ENCODE results near the gene DIP2A. TPM values are rescaled to one million over a fixed set of nuclear protein-coding genes. Genes with fewer than 3 reads are reported as not detected.

Gene DIP2A
- total RNA-seq, 1 experiment from 2014 or later: 22.9 TPM

DNA sequence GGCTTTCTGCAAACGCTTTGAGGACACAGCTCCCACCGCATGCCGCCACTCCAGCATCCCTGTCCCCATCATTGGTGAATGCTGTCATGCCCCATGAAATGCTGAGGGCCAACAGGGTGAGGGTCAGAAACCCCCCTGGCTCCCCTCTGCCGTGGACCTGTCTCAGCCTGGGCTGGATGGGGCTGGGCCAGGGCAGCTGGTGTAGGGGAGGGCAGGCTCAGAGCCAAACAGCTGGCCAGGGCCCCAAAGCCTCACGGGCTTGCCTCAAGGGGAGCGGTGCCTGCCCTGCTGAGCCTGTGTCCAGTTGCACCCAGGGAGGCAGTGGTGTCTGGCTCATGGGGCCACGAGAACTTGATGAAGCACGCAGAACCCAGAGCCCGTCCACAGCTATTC is 96.5 kb downstream of the DIP2A start:
- intact Hi-C loops (cut with micrococcal nuclease; ENCODE audit: unreplicated experiment) (no loop called here), in situ Hi-C loops (cut with HindIII; ENCODE audit: low pct_unique_long_range_greater_than_20kb, low sequenced_read_pairs) (no loop called here)
- CTCF ChIA-PET: no interaction called here
- no TSS peak for BruUV-seq (replicated peaks)
- H3K27ac ChIP-seq (ENCODE audit: low read length): no peak overlapping the region
- no peak for ATAC-seq
- no peaks in the 10 kb centered on the region for H3K27me3 ChIP-seq (ENCODE audit: control insufficient read depth, insufficient read depth, low read length)
- H3K36me3 ChIP-seq (ENCODE audit: control insufficient read depth, insufficient read depth, low read length): no peaks in the 10 kb centered on the region; the same call in 1 of the 2 replicates
- POLR2A ChIA-PET: interaction anchor here (0.6 kb wide), 1 partner anchor 88 kb away, joined by 4 read pairs; no protein-coding TSS in a partner anchor
- no peak overlapping the region for H3K4me3 ChIP-seq (ENCODE audit: low read depth in 2 of 2, low read length in 2 of 2)
- DNase-seq (ENCODE audit: low read depth, low spot score): no peak
- TF ChIP-seq, protein P1, sequence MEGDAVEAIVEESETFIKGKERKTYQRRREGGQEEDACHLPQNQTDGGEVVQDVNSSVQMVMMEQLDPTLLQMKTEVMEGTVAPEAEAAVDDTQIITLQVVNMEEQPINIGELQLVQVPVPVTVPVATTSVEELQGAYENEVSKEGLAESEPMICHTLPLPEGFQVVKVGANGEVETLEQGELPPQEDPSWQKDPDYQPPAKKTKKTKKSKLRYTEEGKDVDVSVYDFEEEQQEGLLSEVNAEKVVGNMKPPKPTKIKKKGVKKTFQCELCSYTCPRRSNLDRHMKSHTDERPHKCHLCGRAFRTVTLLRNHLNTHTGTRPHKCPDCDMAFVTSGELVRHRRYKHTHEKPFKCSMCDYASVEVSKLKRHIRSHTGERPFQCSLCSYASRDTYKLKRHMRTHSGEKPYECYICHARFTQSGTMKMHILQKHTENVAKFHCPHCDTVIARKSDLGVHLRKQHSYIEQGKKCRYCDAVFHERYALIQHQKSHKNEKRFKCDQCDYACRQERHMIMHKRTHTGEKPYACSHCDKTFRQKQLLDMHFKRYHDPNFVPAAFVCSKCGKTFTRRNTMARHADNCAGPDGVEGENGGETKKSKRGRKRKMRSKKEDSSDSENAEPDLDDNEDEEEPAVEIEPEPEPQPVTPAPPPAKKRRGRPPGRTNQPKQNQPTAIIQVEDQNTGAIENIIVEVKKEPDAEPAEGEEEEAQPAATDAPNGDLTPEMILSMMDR (IDR thresholded peaks at IDR 0.05): no peak
- TF ChIP-seq, protein P2, sequence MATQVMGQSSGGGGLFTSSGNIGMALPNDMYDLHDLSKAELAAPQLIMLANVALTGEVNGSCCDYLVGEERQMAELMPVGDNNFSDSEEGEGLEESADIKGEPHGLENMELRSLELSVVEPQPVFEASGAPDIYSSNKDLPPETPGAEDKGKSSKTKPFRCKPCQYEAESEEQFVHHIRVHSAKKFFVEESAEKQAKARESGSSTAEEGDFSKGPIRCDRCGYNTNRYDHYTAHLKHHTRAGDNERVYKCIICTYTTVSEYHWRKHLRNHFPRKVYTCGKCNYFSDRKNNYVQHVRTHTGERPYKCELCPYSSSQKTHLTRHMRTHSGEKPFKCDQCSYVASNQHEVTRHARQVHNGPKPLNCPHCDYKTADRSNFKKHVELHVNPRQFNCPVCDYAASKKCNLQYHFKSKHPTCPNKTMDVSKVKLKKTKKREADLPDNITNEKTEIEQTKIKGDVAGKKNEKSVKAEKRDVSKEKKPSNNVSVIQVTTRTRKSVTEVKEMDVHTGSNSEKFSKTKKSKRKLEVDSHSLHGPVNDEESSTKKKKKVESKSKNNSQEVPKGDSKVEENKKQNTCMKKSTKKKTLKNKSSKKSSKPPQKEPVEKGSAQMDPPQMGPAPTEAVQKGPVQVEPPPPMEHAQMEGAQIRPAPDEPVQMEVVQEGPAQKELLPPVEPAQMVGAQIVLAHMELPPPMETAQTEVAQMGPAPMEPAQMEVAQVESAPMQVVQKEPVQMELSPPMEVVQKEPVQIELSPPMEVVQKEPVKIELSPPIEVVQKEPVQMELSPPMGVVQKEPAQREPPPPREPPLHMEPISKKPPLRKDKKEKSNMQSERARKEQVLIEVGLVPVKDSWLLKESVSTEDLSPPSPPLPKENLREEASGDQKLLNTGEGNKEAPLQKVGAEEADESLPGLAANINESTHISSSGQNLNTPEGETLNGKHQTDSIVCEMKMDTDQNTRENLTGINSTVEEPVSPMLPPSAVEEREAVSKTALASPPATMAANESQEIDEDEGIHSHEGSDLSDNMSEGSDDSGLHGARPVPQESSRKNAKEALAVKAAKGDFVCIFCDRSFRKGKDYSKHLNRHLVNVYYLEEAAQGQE (IDR thresholded peaks at IDR 0.05; ENCODE audit: insufficient read depth in 1 of 2, low read depth in 2 of 2, low read length in 1 of 2): no peak
- no peaks in the 10 kb centered on the region for H3K4me1 ChIP-seq (ENCODE audit: control insufficient read depth, insufficient read depth, low read length)
- H3K9me3 ChIP-seq (ENCODE audit: control insufficient read depth, insufficient read depth, low read depth, low read length): no peaks in the 10 kb centered on the region

DNA sequence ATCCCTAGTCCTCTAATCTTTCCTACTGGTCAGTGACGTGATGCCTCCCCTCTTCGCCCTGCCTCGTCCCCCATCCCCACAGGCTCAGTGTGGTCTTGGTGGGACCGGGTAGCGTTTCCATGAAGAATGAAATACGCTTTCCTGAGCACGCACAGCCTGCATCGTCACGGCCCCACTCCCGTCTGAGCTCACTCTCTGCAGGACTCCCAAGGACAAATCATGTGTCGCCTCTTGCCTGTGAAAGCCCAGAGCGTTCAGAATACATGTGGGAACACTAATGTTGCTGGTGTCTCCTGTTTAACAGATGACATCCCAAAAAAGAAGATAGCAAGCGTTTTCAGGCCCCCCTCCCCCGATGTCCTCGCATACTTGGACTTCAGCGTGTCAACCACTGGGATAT is 97.0 kb downstream of the DIP2A start:
- H3K9me3 ChIP-seq (ENCODE audit: control insufficient read depth, insufficient read depth, low read depth, low read length): no peaks in the 10 kb centered on the region
- in situ Hi-C loops (cut with HindIII; ENCODE audit: low pct_unique_long_range_greater_than_20kb, low sequenced_read_pairs) (no loop called here), intact Hi-C loops (cut with micrococcal nuclease; ENCODE audit: unreplicated experiment) (no loop called here)
- no peaks in the 10 kb centered on the region; the same call in 1 of the 2 replicates for H3K36me3 ChIP-seq (ENCODE audit: control insufficient read depth, insufficient read depth, low read length)
- no peaks in the 10 kb centered on the region for H3K27me3 ChIP-seq (ENCODE audit: control insufficient read depth, insufficient read depth, low read length)
- TF ChIP-seq TCF7L2 (IDR thresholded peaks at IDR 0.05; ENCODE audit: low read depth, low read length): no peak
- TF ChIP-seq, protein P1 (IDR thresholded peaks at IDR 0.05): no peak
- no peak for TF ChIP-seq SIN3A (IDR thresholded peaks at IDR 0.05; ENCODE audit: borderline replicate concordance, insufficient read depth, low read depth, low read length)
- TF ChIP-seq, protein P2 (IDR thresholded peaks at IDR 0.05; ENCODE audit: insufficient read depth in 1 of 2, low read depth in 2 of 2, low read length in 1 of 2): no peak
- TF ChIP-seq POLR2AphosphoS5 (IDR thresholded peaks at IDR 0.05; ENCODE audit: low read depth, low read length): no peak
- BruUV-seq (replicated peaks): no TSS peak
- no peak for ATAC-seq
- no peaks in the 10 kb centered on the region for H3K4me1 ChIP-seq (ENCODE audit: control insufficient read depth, insufficient read depth, low read length)
- DNase-seq (ENCODE audit: low read depth, low spot score): no peak
- no peak overlapping the region for H3K4me3 ChIP-seq (ENCODE audit: low read depth in 2 of 2, low read length in 2 of 2)
- ChIA-PET CTCF (no interaction called here), POLR2A (interaction anchor here (0.6 kb wide), 1 partner anchor 88 kb away, joined by 4 read pairs; no protein-coding TSS in a partner anchor)
- H3K27ac ChIP-seq (ENCODE audit: low read length): no peak overlapping the region
